GM12864 (cell line): Measurements from ENCODE around the gene TBC1D16.

ENCODE experiments used
- DNase-seq: peaks from one replicate; pipeline ENCODE4 v3.0.0-alpha.2; 2011; ENCODE audit warnings: low read depth
- H3K4me3 ChIP-seq: 2 replicates; pipeline ENCODE4 v1.5.1; 2011; ENCODE audit warnings: mild to moderate bottlenecking, low read depth, low read length, control low read depth
- CTCF ChIP-seq: IDR thresholded peaks from 2 replicates; pipeline ENCODE4 v1.5.1; 2011; ENCODE audit warnings: low read depth, mild to moderate bottlenecking, moderate library complexity, low read length, control low read depth, inconsistent platforms; ENCODE audit errors: missing control alignments

The TBC1D16 gene

DNA sequence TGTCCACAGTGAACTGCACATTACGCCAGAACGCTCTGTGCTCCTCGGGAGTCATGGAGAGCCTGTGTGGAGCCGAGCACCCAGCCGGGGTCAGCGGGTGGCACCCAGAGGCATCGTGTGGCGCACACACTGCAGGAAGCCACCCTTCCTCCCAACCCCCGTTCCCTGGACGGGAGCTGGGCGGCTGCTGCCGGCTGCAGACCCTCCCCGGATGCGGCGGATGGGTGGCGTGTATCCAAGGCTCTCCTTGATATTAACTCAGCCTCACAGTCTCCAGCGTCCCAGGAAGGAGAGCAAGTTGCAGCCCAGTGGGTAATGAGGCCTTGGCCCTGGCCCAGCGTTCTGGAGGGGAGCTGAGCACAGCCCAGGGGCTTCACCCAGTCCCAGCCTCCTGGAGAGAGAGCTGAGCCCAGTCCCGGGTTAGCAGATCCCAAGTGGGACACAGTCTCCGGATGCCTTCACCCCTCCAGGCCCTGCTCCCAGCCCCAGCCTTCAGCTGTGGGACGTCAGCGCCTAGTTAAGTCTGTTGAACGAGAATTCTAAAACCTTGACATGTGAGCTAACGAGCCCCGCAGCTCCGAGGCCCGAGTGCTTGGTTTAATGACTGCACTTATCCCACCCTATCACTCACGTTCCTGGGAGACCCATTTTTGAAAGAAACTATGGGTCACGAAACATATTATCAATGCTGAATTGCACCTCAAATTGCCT, 86.6 kb downstream of the TBC1D16 start:
- no peak for TF ChIP-seq CTCF
- H3K4me3 ChIP-seq, result no peak overlapping the region
- no peak for DNase-seq

- TF ChIP-seq CTCF, result no peak
- DNase-seq, result no peak
- H3K4me3 ChIP-seq, result no peak overlapping the region
Measured at GRCh38 chr17:79948406-79948944, 87.2 kb downstream of the TBC1D16 start.

DNA sequence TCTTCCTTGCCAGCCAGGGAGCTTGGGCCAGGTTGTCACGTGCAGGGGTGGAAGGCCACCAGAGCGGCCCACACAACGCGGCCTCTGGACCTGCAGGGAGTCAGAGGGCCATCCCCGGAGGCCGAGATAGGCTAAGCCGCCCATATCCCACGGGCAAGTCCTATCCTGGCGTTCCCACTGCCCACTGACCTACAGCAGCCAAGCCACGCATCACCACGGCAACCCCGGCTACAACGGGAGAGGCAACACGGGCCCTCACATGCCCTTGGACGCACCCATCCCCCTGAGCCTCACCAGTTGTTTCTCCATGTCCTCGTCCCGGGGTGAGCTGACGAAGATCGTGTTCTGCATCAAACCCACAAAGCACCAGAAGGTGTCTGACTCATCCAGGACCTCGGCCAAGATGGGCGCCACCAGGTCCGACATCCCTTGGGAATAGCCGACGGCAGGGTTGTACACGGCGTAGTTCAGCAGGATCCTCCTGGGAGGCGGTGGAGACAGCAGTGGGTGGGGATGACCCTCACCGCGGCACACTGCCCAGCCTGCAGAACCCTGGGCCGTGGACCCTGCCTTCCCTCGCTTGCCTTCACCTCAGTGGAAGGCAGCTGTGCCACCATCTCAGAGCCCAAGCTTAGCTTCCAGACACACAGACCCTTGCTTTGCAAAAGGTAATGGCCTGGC, 88.2 kb downstream of the TBC1D16 start:
- no peak overlapping the region for H3K4me3 ChIP-seq
- no peak for TF ChIP-seq CTCF
- no peak for DNase-seq

GRCh38 chr17:79946352-79947231, 89.1 kb downstream of the TBC1D16 start:
- no peak for DNase-seq
- no peak overlapping the region for H3K4me3 ChIP-seq
- TF ChIP-seq CTCF, result no peak

- TF ChIP-seq CTCF, result no peak
- no peak for DNase-seq
- H3K4me3 ChIP-seq, result no peak overlapping the region
Measured at GRCh38 chr17:79945591-79946255, 89.9 kb downstream of the TBC1D16 start.

DNA sequence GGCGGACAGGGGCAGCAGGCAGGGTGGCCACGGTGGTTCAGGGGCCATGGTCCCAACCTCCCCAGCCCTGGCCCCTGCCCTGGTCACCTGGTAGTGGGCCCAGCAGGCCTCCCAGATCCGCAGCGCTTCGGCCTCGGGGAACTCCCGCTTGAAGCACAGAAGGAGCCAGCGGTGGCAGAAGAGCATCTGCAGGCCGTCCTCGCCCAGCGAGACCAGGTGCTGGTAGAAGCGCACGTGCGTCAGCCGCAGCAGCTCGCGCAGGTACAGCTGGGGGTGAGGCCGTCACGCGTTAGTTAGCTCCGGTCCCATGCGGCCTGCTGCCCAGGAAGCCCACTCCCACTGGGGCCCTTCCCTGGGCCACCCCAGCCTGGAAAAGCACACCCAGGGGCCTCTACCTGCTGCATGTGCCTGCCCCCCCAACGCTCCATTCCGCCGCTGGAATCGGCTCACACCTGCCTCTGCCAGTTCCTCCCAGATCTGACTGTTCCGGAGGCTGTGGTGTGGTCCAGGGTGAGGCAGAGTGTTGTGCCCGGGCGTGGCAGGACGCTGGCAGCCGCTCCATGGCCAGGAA, 90.8 kb downstream of the TBC1D16 start:
- DNase-seq, result no peak
- no peak overlapping the region for H3K4me3 ChIP-seq
- TF ChIP-seq CTCF, result no peak
